NCI-H82 (cell line): ENCODE results near the gene SLC40A1.

ENCODE experiments used
- DNase-seq: peaks from one replicate; lab custom pipeline; 2025; lab: John Stamatoyannopoulos, UW

Gene SLC40A1

GRCh38 chr2:189569295-189569910 is 11.2 kb downstream of the SLC40A1 start:
- no peak for DNase-seq

- no peak for DNase-seq
Measured at GRCh38 chr2:189566046-189566445, 14.5 kb downstream of the SLC40A1 start.

- no peak for DNase-seq
Measured at GRCh38 chr2:189561371-189562038, 19.1 kb downstream of the SLC40A1 start.

- no peak for DNase-seq
Measured at GRCh38 chr2:189560273-189560586, 20.4 kb downstream of the SLC40A1 start.

GRCh38 chr2:189559579-189560272 is 20.9 kb downstream of the SLC40A1 start:
- no peak for DNase-seq

- DNase-seq, result no peak
Measured at GRCh38 chr2:189558516-189559272, 21.9 kb downstream of the SLC40A1 start.

- DNase-seq, result no peak
Measured at GRCh38 chr2:189557373-189557772, 23.2 kb downstream of the SLC40A1 start.

GRCh38 chr2:189556526-189556925 is 24.1 kb downstream of the SLC40A1 start:
- no peak for DNase-seq

GRCh38 chr2:189555232-189555631 is 25.4 kb downstream of the SLC40A1 start:
- no peak for DNase-seq

GRCh38 chr2:189553504-189554088 is 27.0 kb downstream of the SLC40A1 start:
- peak; percentile 14 for DNase-seq

- DNase-seq, result no peak
Measured at GRCh38 chr2:189552991-189553404, 27.6 kb downstream of the SLC40A1 start.

- no peak for DNase-seq
Measured at GRCh38 chr2:189552334-189552990, 28.1 kb downstream of the SLC40A1 start.

GRCh38 chr2:189551808-189552207 is 28.8 kb downstream of the SLC40A1 start:
- DNase-seq, result no peak

GRCh38 chr2:189549449-189549832 is 31.1 kb downstream of the SLC40A1 start:
- DNase-seq, result no peak

- DNase-seq, result no peak
Measured at GRCh38 chr2:189548666-189549448, 31.7 kb downstream of the SLC40A1 start.

GRCh38 chr2:189545418-189545817 is 35.2 kb downstream of the SLC40A1 start:
- no peak for DNase-seq

- no peak for DNase-seq
Measured at GRCh38 chr2:189544318-189545042, 36.1 kb downstream of the SLC40A1 start.

GRCh38 chr2:189543367-189543766 is 37.2 kb downstream of the SLC40A1 start:
- no peak for DNase-seq

GRCh38 chr2:189542145-189542882 is 38.3 kb downstream of the SLC40A1 start:
- no peak for DNase-seq

- DNase-seq, result no peak
Measured at GRCh38 chr2:189541591-189541990, 39.0 kb downstream of the SLC40A1 start.
